GM12801 (cell line): ENCODE measurements around the gene CHMP2B.

Experiments
- TF ChIP-seq, protein P1 (sequence below): IDR thresholded peaks from one replicate; pipeline ENCODE4 v1.5.1; 2011; ENCODE audit warnings: control low read depth; ENCODE audit not compliant: insufficient read length; ENCODE audit errors: extremely low read depth

Gene CHMP2B

DNA sequence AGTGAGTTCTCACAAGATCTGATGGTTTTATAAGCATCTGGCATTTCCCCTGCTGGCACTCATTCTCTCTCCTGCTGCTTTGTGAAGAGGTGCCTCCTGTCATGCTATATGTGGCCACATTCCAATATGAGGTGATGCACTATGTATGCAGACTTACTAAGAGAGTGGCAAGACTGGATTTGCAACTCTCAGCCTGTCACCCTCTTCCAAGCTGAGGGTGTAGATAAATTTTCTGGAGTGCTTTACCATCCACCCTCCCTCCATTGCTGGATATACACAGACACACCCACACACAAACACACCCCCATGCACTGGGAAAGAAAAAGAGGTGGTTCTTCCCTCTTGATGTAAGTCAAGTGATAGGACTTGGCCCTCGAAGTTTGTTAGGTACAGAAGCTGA is 30.2 kb upstream of the CHMP2B start:
- TF ChIP-seq, protein P1, sequence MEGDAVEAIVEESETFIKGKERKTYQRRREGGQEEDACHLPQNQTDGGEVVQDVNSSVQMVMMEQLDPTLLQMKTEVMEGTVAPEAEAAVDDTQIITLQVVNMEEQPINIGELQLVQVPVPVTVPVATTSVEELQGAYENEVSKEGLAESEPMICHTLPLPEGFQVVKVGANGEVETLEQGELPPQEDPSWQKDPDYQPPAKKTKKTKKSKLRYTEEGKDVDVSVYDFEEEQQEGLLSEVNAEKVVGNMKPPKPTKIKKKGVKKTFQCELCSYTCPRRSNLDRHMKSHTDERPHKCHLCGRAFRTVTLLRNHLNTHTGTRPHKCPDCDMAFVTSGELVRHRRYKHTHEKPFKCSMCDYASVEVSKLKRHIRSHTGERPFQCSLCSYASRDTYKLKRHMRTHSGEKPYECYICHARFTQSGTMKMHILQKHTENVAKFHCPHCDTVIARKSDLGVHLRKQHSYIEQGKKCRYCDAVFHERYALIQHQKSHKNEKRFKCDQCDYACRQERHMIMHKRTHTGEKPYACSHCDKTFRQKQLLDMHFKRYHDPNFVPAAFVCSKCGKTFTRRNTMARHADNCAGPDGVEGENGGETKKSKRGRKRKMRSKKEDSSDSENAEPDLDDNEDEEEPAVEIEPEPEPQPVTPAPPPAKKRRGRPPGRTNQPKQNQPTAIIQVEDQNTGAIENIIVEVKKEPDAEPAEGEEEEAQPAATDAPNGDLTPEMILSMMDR, result no peak

DNA sequence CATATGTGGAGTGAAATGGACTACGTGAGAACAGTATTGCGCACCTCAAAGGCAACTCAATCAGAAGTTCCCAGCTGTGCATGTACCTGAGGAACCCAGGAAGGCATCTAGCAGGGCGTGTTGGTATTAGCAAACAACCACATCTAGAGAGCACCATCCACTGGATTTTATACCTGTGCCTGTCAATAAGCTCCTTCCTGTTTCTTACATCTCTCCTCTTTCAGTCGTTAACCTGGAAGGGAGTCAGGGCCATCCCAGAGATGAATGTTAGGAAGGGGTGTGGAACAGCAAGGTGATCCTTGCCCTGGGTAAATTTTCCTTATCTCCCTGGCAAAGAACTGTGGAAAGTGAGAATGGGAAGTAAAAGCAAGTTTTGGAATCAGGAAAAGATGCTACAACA is 29.6 kb upstream of the CHMP2B start:
- TF ChIP-seq, protein P1, result no peak

DNA sequence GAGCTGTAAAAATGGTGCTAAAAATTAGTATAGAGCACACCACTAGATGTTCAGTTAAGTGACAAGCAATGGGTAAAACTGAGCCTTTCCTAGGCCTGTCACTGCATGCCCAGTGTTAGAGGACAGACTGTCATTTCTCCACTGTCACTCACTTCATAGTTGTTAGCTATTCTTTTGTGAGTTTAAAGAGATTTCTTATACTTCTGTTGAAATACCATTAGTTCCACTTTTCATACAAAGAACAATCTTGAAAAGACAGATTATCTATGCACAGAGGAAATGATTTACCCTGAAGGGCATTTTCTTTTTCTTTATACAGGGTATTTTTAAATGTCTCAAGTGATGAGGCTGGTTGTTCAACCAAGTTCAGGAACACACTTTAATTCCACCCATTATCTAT is 28.3 kb upstream of the CHMP2B start:
- TF ChIP-seq, protein P1, result no peak

DNA sequence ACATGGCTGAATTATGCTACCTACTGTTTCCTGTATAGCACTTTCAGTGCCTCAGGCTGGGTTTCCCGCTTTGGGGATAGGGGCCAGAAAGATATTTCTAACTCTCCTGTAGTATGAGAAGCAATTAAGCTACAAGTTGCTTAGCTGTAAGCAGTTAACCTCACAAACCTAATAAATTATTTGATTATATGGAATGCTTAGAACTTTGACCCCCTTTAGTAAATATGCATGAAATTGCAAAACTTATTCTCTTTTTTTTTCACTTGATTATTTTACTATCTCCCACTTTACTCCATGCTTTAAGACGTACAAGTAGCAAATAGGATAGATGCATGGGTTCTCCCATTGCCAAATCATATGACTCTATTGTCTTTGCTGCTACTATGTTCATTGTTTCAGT is 27.5 kb upstream of the CHMP2B start:
- TF ChIP-seq, protein P1, result no peak

DNA sequence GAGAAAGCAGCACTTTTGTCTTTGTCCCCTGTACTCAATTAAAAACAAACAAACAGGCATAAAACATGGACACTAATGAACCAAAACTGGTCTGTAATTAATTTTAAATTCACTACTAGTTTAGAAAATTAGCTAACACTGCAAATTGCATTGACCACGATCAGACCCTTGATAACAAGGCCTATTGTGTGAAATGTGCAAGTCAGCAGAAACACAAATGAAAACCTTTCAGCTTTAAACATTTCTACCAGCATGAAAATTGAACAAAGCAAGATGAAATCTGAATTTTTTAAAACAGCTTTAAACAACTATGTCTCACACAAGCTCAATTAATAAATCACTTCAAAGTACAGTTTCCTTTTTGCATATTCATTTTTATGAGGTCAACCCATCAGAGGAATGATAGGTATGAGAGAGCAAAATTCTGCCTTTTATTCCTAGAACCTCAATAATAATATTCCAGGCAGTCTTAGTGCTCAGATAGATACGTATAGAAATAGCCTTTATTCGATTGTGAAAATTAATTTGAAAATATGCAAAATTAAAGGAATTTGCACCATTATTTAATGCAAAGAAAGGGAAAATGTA is 27.0 kb upstream of the CHMP2B start:
- TF ChIP-seq, protein P1, result no peak

DNA sequence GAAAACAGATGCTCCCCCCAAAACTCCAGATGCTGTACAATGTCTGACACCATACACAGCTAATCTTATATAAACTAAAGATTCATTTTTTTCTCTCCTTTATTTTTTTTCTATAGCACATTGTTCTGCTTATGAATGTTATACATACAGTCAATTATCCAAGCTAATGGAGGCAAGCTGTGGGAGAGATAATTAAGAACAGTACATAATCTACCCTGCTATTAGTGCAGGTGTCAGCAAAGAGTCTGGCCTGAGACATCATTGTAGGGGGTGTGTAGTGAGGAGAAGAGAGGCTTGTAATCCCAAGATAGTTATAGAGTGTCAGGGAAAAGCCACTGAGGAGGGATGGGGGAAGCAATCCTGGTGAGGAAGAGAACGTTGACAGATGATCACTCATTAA is 25.4 kb upstream of the CHMP2B start:
- TF ChIP-seq, protein P1, result no peak

DNA sequence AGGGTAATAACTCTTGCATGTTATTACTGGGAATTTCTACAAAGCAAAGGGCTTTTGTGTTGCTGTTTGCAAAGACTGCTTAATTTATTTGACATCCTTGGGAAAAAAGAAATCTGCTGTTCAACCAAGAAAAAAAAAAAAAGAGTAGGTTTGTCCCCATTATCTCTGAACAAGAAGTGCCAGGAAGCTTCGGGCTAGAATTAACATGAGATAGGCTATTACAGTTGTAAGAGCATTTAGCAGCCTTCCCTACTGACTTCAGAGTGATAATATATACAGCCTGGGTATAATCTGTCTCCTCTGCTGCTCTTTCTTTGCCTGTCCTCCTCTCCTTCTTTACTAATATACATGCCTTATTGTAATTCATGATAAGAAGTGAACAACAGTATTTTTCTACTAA is 23.3 kb upstream of the CHMP2B start:
- TF ChIP-seq, protein P1, result no peak

DNA sequence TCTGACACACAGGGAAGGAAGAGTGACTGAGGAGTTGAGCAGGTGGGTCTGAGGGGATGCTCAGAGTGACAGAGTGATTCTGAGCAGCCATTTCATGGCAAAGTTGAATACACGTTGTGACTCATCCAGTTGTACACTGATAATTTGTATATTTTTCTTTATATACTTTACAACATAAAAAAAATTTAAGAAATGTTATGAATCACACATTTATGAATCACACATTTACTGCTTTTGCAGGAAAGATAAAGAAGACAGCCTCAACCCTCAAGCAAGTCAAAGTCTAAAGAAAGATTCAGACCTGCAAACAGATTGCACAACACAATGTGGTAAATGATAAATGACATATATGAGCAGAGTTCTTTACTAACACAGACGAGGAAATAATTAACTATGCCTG is 21.0 kb upstream of the CHMP2B start:
- TF ChIP-seq, protein P1, result no peak
